HepG2 (cell line): Measurements from ENCODE around the gene LONP1. TPM values are rescaled to one million over a fixed set of nuclear protein-coding genes. Genes with fewer than 3 reads are reported as not detected.
A peak's percentile ranks its signal among the peaks of the same experiment; 100 is the strongest.

Source experiments
- AGO2 ChIP-seq: fragments of 200-400 bp; formaldehyde crosslinking; optimal IDR thresholded peaks from 2 replicates; pipeline ENCODE3; 2017; ENCODE audit warnings: mild to moderate bottlenecking, low read depth, low read length, moderate library complexity
- ARNT ChIP-seq: fragments of 450-650 bp; IDR thresholded peaks from 2 replicates; pipeline ENCODE4 v1.6.1; 2017
- HNRNPL ChIP-seq: fragments of 200-400 bp; formaldehyde crosslinking; IDR thresholded peaks from 2 replicates; pipeline ENCODE4 v1.6.1; 2017; ENCODE audit warnings: mild to moderate bottlenecking, low read depth, low read length
- KLF16 ChIP-seq, 2 experiments: sonication (generic) in 1 of 2; formaldehyde crosslinking in 1 of 2; IDR thresholded peaks; 2 replicates each; pipeline versions ENCODE4 v1.6.1 to v1.8.0; 2016 to 2023; ENCODE audit warnings: missing genetic modification reagents in 2 of 2, missing compliant biosample characterization in 1 of 2
- MTF2 ChIP-seq: sonication (generic); formaldehyde crosslinking; IDR thresholded peaks from 2 replicates; pipeline ENCODE4 v1.5.0; 2020; ENCODE audit warnings: missing genetic modification reagents, borderline replicate concordance
- SAFB2 ChIP-seq: sonication (generic); formaldehyde crosslinking; IDR thresholded peaks from 2 replicates; pipeline ENCODE4 v1.5.1; 2020; ENCODE audit warnings: missing genetic modification reagents, low read depth, mild to moderate bottlenecking, borderline replicate concordance
- ZNF337 ChIP-seq: sonication (generic); formaldehyde crosslinking; IDR thresholded peaks from 2 replicates; pipeline ENCODE4 v1.5.1; 2020; ENCODE audit warnings: missing genetic modification reagents, low read depth, mild to moderate bottlenecking, borderline replicate concordance
- ZNF598 ChIP-seq: sonication (generic); formaldehyde crosslinking; IDR thresholded peaks from 2 replicates; pipeline ENCODE4 v1.5.1; 2020; ENCODE audit warnings: mild to moderate bottlenecking, missing genetic modification reagents, borderline replicate concordance
- ZNF737 ChIP-seq: sonication (generic); formaldehyde crosslinking; IDR thresholded peaks from 2 replicates; pipeline ENCODE4 v1.5.0; 2020; ENCODE audit warnings: missing genetic modification reagents, mild to moderate bottlenecking, borderline replicate concordance
- polyA plus RNA-seq, 8 experiments: library from polyadenylated mRNA; depleted of rRNA in 3 of 8; stranded (reverse) in 7 of 8; unstranded in 1 of 8; fragments of >200 nt; fragmentation: Illumina TruSeq in 4 of 8; extraction: Trizol in 4 of 8; gene quantifications; 2 replicates each; pipeline versions ENCODE4 v1.2.1 to v1.2.3, GENCODE V29; 2011 to 2016; ENCODE audit warnings: low read depth in 4 of 8, missing spikeins in 1 of 8, mixed read lengths in 1 of 8; ENCODE audit not compliant: insufficient read depth in 1 of 8
- total RNA-seq, 5 experiments: library from RNA; depleted of rRNA; stranded (reverse); fragments of >200 nt; fragmentation: Illumina TruSeq; extraction: Trizol; gene quantifications; 2 replicates each; pipeline ENCODE4 v1.2.3, GENCODE V29; 2016; ENCODE audit warnings: low read depth in 1 of 5
- TF ChIP-seq, protein P1 (sequence below): sonication (generic); formaldehyde crosslinking; IDR thresholded peaks from 2 replicates; pipeline ENCODE4 v1.5.1; 2020; ENCODE audit warnings: mild to moderate bottlenecking, missing genetic modification reagents, borderline replicate concordance
- TF ChIP-seq, protein P2 (sequence below): sonication (generic); formaldehyde crosslinking; IDR thresholded peaks from 2 replicates; pipeline ENCODE4 v1.4.0; 2020; ENCODE audit warnings: mild to moderate bottlenecking, missing genetic modification reagents
- TF ChIP-seq, protein P3 (sequence below): sonication (generic); formaldehyde crosslinking; IDR thresholded peaks from 2 replicates; pipeline ENCODE4 v1.5.0; 2020; ENCODE audit warnings: mild to moderate bottlenecking, missing genetic modification reagents, borderline replicate concordance
- TF ChIP-seq, protein P4 (sequence below): sonication (generic); formaldehyde crosslinking; IDR thresholded peaks from 2 replicates; pipeline ENCODE4 v1.8.0; 2022; ENCODE audit warnings: mild to moderate bottlenecking, missing genetic modification reagents; ENCODE audit not compliant: insufficient replicate concordance

Gene LONP1
- total and polyA plus RNA-seq, 2 of the 13 experiments (the other 11 are each of a cell fraction or from before 2014, with no cell fraction given), result 59.5 to 76.8 TPM

DNA sequence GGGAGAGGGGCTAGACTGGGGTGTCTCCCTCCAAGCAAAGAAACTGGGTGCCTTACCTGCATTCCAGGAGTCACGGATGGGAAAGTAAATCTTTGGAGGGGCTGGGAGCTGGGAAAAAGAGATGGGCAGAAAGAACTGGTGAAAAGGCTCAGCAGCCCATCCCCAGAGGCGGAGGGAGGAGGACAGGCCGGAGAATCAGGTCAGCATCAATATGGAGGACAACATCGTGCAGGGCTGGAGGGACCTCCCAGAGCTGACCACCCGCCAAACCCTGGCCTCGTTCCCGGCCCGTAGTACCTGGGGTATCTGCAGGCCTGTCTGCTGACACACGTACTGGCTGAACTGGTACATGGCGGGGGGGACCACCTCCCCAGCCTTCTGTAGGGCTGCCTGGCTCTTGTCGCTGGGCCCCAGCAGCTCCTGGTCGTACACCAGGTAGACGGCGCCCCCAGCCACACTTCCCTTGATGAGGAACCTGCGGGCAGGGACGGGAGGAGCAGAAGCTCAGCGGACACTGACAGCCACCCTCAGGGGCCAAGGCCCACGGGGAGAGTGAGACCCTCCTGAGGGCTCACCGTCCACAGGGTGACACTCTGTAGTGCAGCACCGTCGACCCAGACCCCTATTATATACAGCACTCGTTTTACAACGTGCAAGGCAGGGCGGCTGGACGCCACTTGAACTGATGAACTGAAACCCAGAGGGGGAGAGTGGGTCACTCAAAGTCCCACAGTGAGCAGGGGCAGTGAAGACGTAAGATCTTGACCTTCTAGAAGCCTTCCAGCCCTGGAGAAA lies 40.5 kb downstream of the LONP1 start (continued):
- TF ChIP-seq, protein P1, sequence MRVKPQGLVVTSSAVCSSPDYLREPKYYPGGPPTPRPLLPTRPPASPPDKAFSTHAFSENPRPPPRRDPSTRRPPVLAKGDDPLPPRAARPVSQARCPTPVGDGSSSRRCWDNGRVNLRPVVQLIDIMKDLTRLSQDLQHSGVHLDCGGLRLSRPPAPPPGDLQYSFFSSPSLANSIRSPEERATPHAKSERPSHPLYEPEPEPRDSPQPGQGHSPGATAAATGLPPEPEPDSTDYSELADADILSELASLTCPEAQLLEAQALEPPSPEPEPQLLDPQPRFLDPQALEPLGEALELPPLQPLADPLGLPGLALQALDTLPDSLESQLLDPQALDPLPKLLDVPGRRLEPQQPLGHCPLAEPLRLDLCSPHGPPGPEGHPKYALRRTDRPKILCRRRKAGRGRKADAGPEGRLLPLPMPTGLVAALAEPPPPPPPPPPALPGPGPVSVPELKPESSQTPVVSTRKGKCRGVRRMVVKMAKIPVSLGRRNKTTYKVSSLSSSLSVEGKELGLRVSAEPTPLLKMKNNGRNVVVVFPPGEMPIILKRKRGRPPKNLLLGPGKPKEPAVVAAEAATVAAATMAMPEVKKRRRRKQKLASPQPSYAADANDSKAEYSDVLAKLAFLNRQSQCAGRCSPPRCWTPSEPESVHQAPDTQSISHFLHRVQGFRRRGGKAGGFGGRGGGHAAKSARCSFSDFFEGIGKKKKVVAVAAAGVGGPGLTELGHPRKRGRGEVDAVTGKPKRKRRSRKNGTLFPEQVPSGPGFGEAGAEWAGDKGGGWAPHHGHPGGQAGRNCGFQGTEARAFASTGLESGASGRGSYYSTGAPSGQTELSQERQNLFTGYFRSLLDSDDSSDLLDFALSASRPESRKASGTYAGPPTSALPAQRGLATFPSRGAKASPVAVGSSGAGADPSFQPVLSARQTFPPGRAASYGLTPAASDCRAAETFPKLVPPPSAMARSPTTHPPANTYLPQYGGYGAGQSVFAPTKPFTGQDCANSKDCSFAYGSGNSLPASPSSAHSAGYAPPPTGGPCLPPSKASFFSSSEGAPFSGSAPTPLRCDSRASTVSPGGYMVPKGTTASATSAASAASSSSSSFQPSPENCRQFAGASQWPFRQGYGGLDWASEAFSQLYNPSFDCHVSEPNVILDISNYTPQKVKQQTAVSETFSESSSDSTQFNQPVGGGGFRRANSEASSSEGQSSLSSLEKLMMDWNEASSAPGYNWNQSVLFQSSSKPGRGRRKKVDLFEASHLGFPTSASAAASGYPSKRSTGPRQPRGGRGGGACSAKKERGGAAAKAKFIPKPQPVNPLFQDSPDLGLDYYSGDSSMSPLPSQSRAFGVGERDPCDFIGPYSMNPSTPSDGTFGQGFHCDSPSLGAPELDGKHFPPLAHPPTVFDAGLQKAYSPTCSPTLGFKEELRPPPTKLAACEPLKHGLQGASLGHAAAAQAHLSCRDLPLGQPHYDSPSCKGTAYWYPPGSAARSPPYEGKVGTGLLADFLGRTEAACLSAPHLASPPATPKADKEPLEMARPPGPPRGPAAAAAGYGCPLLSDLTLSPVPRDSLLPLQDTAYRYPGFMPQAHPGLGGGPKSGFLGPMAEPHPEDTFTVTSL (CRISPR knock-in tag), result 0 out of 2 replicates have a peak, but pooled peaks have one; percentile 2
- TF ChIP-seq AGO2, result peak; percentile 46
- 0 out of 2 replicates have a peak, but pooled peaks have one; percentile 43 for TF ChIP-seq ZNF598
- TF ChIP-seq, protein P2, sequence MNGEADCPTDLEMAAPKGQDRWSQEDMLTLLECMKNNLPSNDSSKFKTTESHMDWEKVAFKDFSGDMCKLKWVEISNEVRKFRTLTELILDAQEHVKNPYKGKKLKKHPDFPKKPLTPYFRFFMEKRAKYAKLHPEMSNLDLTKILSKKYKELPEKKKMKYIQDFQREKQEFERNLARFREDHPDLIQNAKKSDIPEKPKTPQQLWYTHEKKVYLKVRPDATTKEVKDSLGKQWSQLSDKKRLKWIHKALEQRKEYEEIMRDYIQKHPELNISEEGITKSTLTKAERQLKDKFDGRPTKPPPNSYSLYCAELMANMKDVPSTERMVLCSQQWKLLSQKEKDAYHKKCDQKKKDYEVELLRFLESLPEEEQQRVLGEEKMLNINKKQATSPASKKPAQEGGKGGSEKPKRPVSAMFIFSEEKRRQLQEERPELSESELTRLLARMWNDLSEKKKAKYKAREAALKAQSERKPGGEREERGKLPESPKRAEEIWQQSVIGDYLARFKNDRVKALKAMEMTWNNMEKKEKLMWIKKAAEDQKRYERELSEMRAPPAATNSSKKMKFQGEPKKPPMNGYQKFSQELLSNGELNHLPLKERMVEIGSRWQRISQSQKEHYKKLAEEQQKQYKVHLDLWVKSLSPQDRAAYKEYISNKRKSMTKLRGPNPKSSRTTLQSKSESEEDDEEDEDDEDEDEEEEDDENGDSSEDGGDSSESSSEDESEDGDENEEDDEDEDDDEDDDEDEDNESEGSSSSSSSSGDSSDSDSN (CRISPR knock-in tag), result 0 out of 2 replicates have a peak, but pooled peaks have one; percentile 16
- TF ChIP-seq, protein P3, sequence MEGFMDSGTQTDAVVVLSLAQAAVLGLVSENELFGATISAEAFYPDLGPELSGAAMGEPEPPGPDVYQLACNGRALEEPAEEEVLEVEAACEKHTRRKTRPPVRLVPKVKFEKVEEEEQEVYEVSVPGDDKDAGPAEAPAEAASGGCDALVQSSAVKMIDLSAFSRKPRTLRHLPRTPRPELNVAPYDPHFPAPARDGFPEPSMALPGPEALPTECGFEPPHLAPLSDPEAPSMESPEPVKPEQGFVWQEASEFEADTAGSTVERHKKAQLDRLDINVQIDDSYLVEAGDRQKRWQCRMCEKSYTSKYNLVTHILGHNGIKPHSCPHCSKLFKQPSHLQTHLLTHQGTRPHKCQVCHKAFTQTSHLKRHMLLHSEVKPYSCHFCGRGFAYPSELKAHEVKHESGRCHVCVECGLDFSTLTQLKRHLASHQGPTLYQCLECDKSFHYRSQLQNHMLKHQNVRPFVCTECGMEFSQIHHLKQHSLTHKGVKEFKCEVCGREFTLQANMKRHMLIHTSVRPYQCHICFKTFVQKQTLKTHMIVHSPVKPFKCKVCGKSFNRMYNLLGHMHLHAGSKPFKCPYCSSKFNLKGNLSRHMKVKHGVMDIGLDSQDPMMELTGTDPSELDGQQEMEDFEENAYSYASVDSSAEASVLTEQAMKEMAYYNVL (CRISPR knock-in tag), result no peak
- TF ChIP-seq, protein P4, sequence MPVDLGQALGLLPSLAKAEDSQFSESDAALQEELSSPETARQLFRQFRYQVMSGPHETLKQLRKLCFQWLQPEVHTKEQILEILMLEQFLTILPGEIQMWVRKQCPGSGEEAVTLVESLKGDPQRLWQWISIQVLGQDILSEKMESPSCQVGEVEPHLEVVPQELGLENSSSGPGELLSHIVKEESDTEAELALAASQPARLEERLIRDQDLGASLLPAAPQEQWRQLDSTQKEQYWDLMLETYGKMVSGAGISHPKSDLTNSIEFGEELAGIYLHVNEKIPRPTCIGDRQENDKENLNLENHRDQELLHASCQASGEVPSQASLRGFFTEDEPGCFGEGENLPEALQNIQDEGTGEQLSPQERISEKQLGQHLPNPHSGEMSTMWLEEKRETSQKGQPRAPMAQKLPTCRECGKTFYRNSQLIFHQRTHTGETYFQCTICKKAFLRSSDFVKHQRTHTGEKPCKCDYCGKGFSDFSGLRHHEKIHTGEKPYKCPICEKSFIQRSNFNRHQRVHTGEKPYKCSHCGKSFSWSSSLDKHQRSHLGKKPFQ, result no peak
- no peak for TF ChIP-seq ARNT
- 0 out of 2 replicates have a peak, but pooled peaks have one; percentile 41 for TF ChIP-seq SAFB2 (CRISPR knock-in tag)
- no peak for TF ChIP-seq MTF2 (CRISPR knock-in tag)
- TF ChIP-seq KLF16 (CRISPR knock-in tag; IDR thresholded peaks at IDR 0.05), result no peak
- no peak for TF ChIP-seq ZNF737 (CRISPR knock-in tag)
- 0 out of 2 replicates have a peak, but pooled peaks have one; percentile 9 for TF ChIP-seq HNRNPL
- 0 out of 2 replicates have a peak, but pooled peaks have one; percentile 37 for TF ChIP-seq ZNF337 (CRISPR knock-in tag)
